H1 (cell line): ENCODE data around the gene LCA5. TPM values are rescaled to one million over a fixed set of nuclear protein-coding genes. Genes with fewer than 3 reads are reported as not detected.

Source experiments
- NANOG ChIP-seq: IDR thresholded peaks from 2 replicates; pipeline ENCODE4 v1.6.1; 2011; ENCODE audit warnings: low read length, low read depth, mild to moderate bottlenecking, inconsistent platforms; ENCODE audit not compliant: insufficient read depth, poor library complexity, severe bottlenecking
- PHF8 ChIP-seq: fragments of 200-600 bp; sonication (generic); conservative IDR thresholded peaks from 2 replicates; pipeline ENCODE4 v1.7.1; 2012; ENCODE audit warnings: low read depth, mild to moderate bottlenecking, inconsistent platforms, low read length, moderate library complexity
- POLR2A ChIP-seq, 2 experiments: IDR thresholded peaks; 1 replicate in 1 of 2; 2 replicates in 1 of 2; pipeline ENCODE4 v1.6.1; 2011; ENCODE audit warnings: low read depth in 2 of 2, low read length in 2 of 2, mild to moderate bottlenecking in 2 of 2; ENCODE audit errors: control extremely low read depth in 1 of 2
- RXRA ChIP-seq: IDR thresholded peaks from 2 replicates; pipeline ENCODE4 v1.6.1; 2011; ENCODE audit warnings: low read depth, mild to moderate bottlenecking, low read length, moderate library complexity; ENCODE audit not compliant: insufficient read depth
- SIX5 ChIP-seq: IDR thresholded peaks from 2 replicates; pipeline ENCODE4 v1.6.1; 2011; ENCODE audit warnings: mild to moderate bottlenecking, low read depth, low read length
- SP2 ChIP-seq: IDR thresholded peaks from 2 replicates; pipeline ENCODE4 v1.6.1; 2012; ENCODE audit warnings: mild to moderate bottlenecking, low read length, inconsistent platforms
- polyA plus RNA-seq, 7 experiments: library from polyadenylated mRNA; depleted of rRNA in 3 of 7; stranded (reverse) in 5 of 7; unstranded in 2 of 7; fragments of >200 nt in 5 of 7; fragments of 200-250 nt in 2 of 7; gene quantifications; 1 replicate in 5 of 7; 2 replicates in 1 of 7; 4 replicates in 1 of 7; pipeline versions ENCODE4 v1.2.1 to v1.2.3, GENCODE V29; 2011 to 2013; ENCODE audit warnings: missing spikeins in 2 of 7, mixed read lengths in 2 of 7
- total RNA-seq: library from RNA; stranded (reverse); fragmentation: NEBNext Ultra II Directional; extraction: Animal tissue kit (Norgen Biotek cat#: 25700); gene quantifications from 2 replicates; pipeline ENCODE4 v1.2.1, GENCODE V29; 2021

LCA5 gene
- total and polyA plus RNA-seq, 2 of the 8 experiments (the other 6 are each of a cell fraction or from before 2014, with no cell fraction given), result 0.44 to 3.6 TPM

DNA sequence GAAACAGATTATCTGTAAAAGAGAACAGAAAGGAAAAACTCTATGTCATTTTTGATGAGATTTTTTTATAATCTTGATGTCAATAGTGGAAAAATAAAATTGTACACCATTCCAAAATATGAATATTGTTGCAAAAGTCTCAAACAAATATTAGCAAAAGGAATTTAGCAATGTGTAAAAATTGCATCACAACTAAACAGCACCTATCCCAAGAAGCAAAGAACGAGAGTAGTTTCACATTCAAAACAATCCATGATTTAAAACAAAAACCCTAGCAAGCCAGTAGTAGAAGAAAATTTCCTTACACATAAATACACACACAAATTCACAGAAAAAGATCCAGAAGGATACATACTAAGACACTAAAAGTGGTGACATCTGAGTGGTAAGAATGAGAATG, 38.4 kb downstream of the LCA5 start (continued):
- TF ChIP-seq SIX5 (no peak), RXRA (no peak), PHF8 (no peak), SP2 (no peak), POLR2A (IDR thresholded peaks at IDR 0.05; ENCODE audit: control extremely low read depth in 1 of 2, low read depth in 2 of 2, low read length in 2 of 2) (no peak), NANOG (no peak)
